Endothelial cell of umbilical vein (primary cell): Measurements from ENCODE around the gene RNU5B-1.

ENCODE experiments used
- EZH2 ChIP-seq: IDR thresholded peaks from 2 replicates; pipeline ENCODE4 v1.6.1; 2012; ENCODE audit warnings: borderline replicate concordance, low read depth, mild to moderate bottlenecking, moderate library complexity, low read length, inconsistent platforms; ENCODE audit not compliant: severe bottlenecking
- TF ChIP-seq, protein P1 (sequence below), 2 donors: IDR thresholded peaks; 1 replicate in 1 of 2; 2 replicates in 1 of 2; pipeline ENCODE4 v1.5.1; 2011; ENCODE audit warnings: low read length in 2 of 2, mild to moderate bottlenecking in 2 of 2, moderate library complexity in 2 of 2, control low read depth in 1 of 2, inconsistent platforms in 1 of 2, low read depth in 1 of 2; ENCODE audit not compliant: insufficient read depth in 1 of 2; ENCODE audit errors: extremely low read depth in 1 of 2

DNA sequence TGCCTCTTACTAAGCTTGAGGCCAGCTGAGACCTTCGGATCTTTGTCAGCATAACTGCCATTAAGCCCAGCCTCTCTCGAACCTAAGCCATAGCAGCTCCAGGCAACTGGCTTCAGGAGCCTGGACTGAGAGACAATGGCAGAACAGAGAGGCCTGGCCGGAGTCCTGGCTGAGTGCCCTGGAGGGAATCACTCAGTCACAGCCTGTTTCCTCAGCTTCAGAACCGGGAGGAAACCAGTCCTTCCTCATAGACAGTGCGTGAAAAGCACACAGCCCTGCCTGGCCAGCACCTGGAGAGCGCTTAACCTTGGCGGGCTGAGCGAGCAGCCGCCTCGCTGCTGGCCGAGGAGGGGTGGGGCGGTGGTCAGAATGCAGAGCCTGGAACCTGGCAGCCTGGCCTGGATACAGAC lies 21.6 kb downstream of the RNU5B-1 start:
- TF ChIP-seq, protein P1, sequence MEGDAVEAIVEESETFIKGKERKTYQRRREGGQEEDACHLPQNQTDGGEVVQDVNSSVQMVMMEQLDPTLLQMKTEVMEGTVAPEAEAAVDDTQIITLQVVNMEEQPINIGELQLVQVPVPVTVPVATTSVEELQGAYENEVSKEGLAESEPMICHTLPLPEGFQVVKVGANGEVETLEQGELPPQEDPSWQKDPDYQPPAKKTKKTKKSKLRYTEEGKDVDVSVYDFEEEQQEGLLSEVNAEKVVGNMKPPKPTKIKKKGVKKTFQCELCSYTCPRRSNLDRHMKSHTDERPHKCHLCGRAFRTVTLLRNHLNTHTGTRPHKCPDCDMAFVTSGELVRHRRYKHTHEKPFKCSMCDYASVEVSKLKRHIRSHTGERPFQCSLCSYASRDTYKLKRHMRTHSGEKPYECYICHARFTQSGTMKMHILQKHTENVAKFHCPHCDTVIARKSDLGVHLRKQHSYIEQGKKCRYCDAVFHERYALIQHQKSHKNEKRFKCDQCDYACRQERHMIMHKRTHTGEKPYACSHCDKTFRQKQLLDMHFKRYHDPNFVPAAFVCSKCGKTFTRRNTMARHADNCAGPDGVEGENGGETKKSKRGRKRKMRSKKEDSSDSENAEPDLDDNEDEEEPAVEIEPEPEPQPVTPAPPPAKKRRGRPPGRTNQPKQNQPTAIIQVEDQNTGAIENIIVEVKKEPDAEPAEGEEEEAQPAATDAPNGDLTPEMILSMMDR (IDR thresholded peaks at IDR 0.05; ENCODE audit: extremely low read depth in 1 of 2, insufficient read depth in 1 of 2, low read depth in 1 of 2, low read length in 2 of 2), result no peak
- no peak for TF ChIP-seq EZH2
